K562 (cell line): ENCODE measurements around the gene FH. TPM values are rescaled to one million over a fixed set of nuclear protein-coding genes. Genes with fewer than 3 reads are reported as not detected.

Source experiments
- ATAC-seq: fragments of 200-7000 bp; cut with Tn5 transposase; 3 replicates; pipeline ENCODE4 v1.9.1; 2020; ENCODE audit warnings: moderate library complexity
- BruUV-seq: library from RNA; stranded (reverse); fragments of 400-500 nt; replicated peaks from 2 replicates; lab custom pipeline; 2021; lab: Mats Ljungman, UMichigan
- CTCF ChIA-PET: fragments of 300-600 bp; formaldehyde crosslinking; extraction: SDS; loops from one replicate; lab custom pipeline; 2021; ENCODE audit warnings: low intra/inter-chr PET ratio; lab: Yijun Ruan, JAX
- POLR2A ChIA-PET: fragments of 300-600, 350-650 bp; sonication (Branson Sonifier 250); formaldehyde crosslinking; extraction: SDS; loops from one replicate; lab custom pipeline; 2021; ENCODE audit warnings: antibody characterized with exemption, inconsistent platforms; lab: Yijun Ruan, JAX
- DNase-seq, 4 experiments: peaks; one replicate each; pipeline versions ENCODE4 v3.0.0 to v3.0.0-alpha.2; 2011 to 2018; ENCODE audit warnings: low spot score in 3 of 4, mixed read lengths in 3 of 4; ENCODE audit errors: extremely low read depth in 1 of 4
- FAIRE-seq: peaks from 2 replicates; lab custom pipeline; 2011; peaks lifted over from hg19 to GRCh38; lab: Jason Lieb, UNC
- H2AFZ ChIP-seq: 2 replicates; pipeline ENCODE4 v1.6.0; 2011; ENCODE audit warnings: low read depth, low read length, control low read depth, inconsistent platforms
- H3K27ac ChIP-seq: fragments of 200-600 bp; 3 replicates; pipeline ENCODE4 v1.8.0; 2011; ENCODE audit warnings: low read depth, mild to moderate bottlenecking, control low read depth, inconsistent platforms, low read length, moderate library complexity, mixed read lengths; ENCODE audit errors: extremely low read depth
- H3K27me3 ChIP-seq, 2 experiments: fragments of 300-600 bp in 1 of 2; 2 replicates in 1 of 2; 3 replicates in 1 of 2; pipeline versions ENCODE4 v1.6.0 to v1.8.0; 2011; ENCODE audit warnings: inconsistent platforms in 2 of 2, low read length in 2 of 2, mild to moderate bottlenecking in 1 of 2, mixed read lengths in 1 of 2, moderate library complexity in 1 of 2; ENCODE audit not compliant: control insufficient read depth in 2 of 2, insufficient read depth in 2 of 2
- H3K36me3 ChIP-seq: fragments of 300-600 bp; 3 replicates; pipeline ENCODE4 v1.8.0; 2011; ENCODE audit warnings: mild to moderate bottlenecking, low read length, inconsistent platforms; ENCODE audit not compliant: control insufficient read depth, insufficient read depth
- H3K4me1 ChIP-seq, 2 experiments: fragments of 200-600 bp in 1 of 2; replicated peaks in 1 of 2; 2 replicates in 1 of 2; 3 replicates in 1 of 2; pipeline versions ENCODE4 v1.5.1 to v1.8.0; 2011; ENCODE audit warnings: inconsistent platforms in 2 of 2, low read length in 2 of 2, mild to moderate bottlenecking in 1 of 2, mixed read lengths in 1 of 2, moderate library complexity in 1 of 2; ENCODE audit not compliant: control insufficient read depth in 2 of 2, insufficient read depth in 2 of 2
- H3K4me2 ChIP-seq: 2 replicates; pipeline ENCODE4 v1.6.1; 2011; ENCODE audit warnings: low read length, control low read depth, inconsistent platforms, mixed read lengths; ENCODE audit not compliant: insufficient read depth
- H3K4me3 ChIP-seq: fragments of 200-600 bp; sonication (generic), shearing (Covaris generic); 2 replicates; pipeline ENCODE4 v1.5.1; 2016; ENCODE audit warnings: control low read depth, inconsistent platforms
- H3K79me2 ChIP-seq: fragments of 200-600 bp; 3 replicates; pipeline ENCODE4 v1.8.0; 2011; ENCODE audit warnings: low read length, inconsistent platforms; ENCODE audit not compliant: control insufficient read depth, insufficient read depth
- H3K9ac ChIP-seq, 2 experiments: 2 replicates each; pipeline versions ENCODE4 v1.6.0 to v1.6.1; 2011; ENCODE audit warnings: low read depth in 2 of 2, low read length in 2 of 2, control low read depth in 1 of 2, inconsistent platforms in 1 of 2, mild to moderate bottlenecking in 1 of 2, mixed read lengths in 1 of 2; ENCODE audit not compliant: insufficient read depth in 1 of 2
- H3K9me1 ChIP-seq: one replicate; pipeline ENCODE4 v1.6.0; 2011; ENCODE audit warnings: inconsistent platforms, mild to moderate bottlenecking, low read length, moderate library complexity; ENCODE audit not compliant: control insufficient read depth, insufficient read depth
- H3K9me3 ChIP-seq: replicated peaks from 2 replicates; pipeline ENCODE4 v1.5.1; 2011; ENCODE audit warnings: low read depth, low read length, inconsistent platforms; ENCODE audit not compliant: control insufficient read depth, insufficient read depth
- H4K20me1 ChIP-seq: replicated peaks from 2 replicates; pipeline ENCODE4 v1.6.1; 2011; ENCODE audit warnings: low read length, inconsistent platforms, mixed read lengths; ENCODE audit not compliant: control insufficient read depth, insufficient read depth
- BCOR ChIP-seq: fragments of 450-650 bp; IDR thresholded peaks from 2 replicates; pipeline ENCODE4 v1.6.1; 2016
- CHD2 ChIP-seq: IDR thresholded peaks from 2 replicates; pipeline ENCODE4 v1.6.1; 2011; ENCODE audit warnings: low read depth, low read length
- CREM ChIP-seq: IDR thresholded peaks from 2 replicates; pipeline ENCODE4 v1.6.1; 2014; ENCODE audit warnings: antibody characterized with exemption, low read depth
- FOS ChIP-seq: IDR thresholded peaks from 3 replicates; pipeline ENCODE4 v1.6.1; 2011; ENCODE audit not compliant: insufficient read length; ENCODE audit errors: extremely low read depth
- POLR2H ChIP-seq: IDR thresholded peaks from 2 replicates; pipeline ENCODE4 v1.6.1; 2016; ENCODE audit warnings: missing genetic modification characterization, low read depth, mild to moderate bottlenecking, control low read depth, missing compliant biosample characterization, moderate library complexity
- RAD51 ChIP-seq: fragments of 450-650 bp; IDR thresholded peaks from 2 replicates; pipeline ENCODE4 v1.7.1; 2016; ENCODE audit warnings: low read depth, mild to moderate bottlenecking, borderline replicate concordance
- RB1 ChIP-seq: fragments of 450-650 bp; IDR thresholded peaks from 2 replicates; pipeline ENCODE4 v1.6.1; 2017; ENCODE audit warnings: low read depth, mild to moderate bottlenecking
- RBM14 ChIP-seq: fragments of 200-400 bp; formaldehyde crosslinking; IDR thresholded peaks from 2 replicates; pipeline ENCODE4 v1.6.1; 2018; ENCODE audit warnings: low read depth, mild to moderate bottlenecking, low read length, moderate library complexity, borderline replicate concordance; ENCODE audit not compliant: insufficient read depth
- SMAD1 ChIP-seq: fragments of 150-350 bp; IDR thresholded peaks from 2 replicates; pipeline ENCODE4 v1.6.1; 2014; ENCODE audit warnings: low read length, low read depth; ENCODE audit not compliant: partially characterized antibody
- SMAD2 ChIP-seq: fragments of 150-350 bp; IDR thresholded peaks from 2 replicates; pipeline ENCODE4 v1.6.1; 2014; ENCODE audit warnings: low read depth, mild to moderate bottlenecking, low read length
- WGBS: fragments of 100-300 bp; shearing (Covaris generic); methylation state at CpG from one replicate; pipeline ENCODE4 v1.1.6; 2016; ENCODE audit warnings: low coverage, mixed read lengths; ENCODE audit not compliant: insufficient coverage; ENCODE audit errors: missing lambda C conversion rate; 5-methylcytosine and 5-hydroxymethylcytosine counted together
- in situ Hi-C: fragments of 300-500 bp; cut with MboI; formaldehyde crosslinking; loops from 4 replicates; pipeline ENCODE4 v1.15.0; 2018; ENCODE audit warnings: inconsistent platforms, mixed read lengths
- intact Hi-C: fragments of 100-400 bp; cut with micrococcal nuclease; formaldehyde crosslinking; loops from 2 replicates; pipeline ENCODE4 v1.14.2; 2022
- polyA plus RNA-seq, 8 experiments: library from polyadenylated mRNA; depleted of rRNA in 4 of 8; stranded (reverse) in 5 of 8; unstranded in 3 of 8; fragments of >200 nt; fragmentation: Nextera tagmentation in 2 of 8; fragmentation: Illumina TruSeq in 1 of 8; extraction: Ambion mirVana in 2 of 8; extraction: Trizol in 1 of 8; gene quantifications; 2 replicates each; pipeline versions ENCODE4 v1.2.1 to v1.2.3, GENCODE V29; 2011 to 2014; ENCODE audit warnings: inconsistent platforms in 1 of 8, missing spikeins in 1 of 8
- total RNA-seq, 7 experiments: library from RNA; depleted of rRNA in 6 of 7; stranded (reverse); fragments of >200 nt in 6 of 7; fragmentation: Illumina TruSeq in 2 of 7; extraction: Trizol in 2 of 7; gene quantifications; 2 replicates each; pipeline versions ENCODE4 v1.2.1 to v1.2.3, GENCODE V29; 2011 to 2021; ENCODE audit warnings: low replicate concordance in 1 of 7
- TF ChIP-seq, protein P1 (sequence below): sonication (generic); formaldehyde crosslinking; IDR thresholded peaks from 2 replicates; pipeline ENCODE4 v1.8.1; 2023; ENCODE audit warnings: mild to moderate bottlenecking, missing genetic modification reagents
- TF ChIP-seq, protein P2 (sequence below), 2 experiments: fragments of 450-650 bp; IDR thresholded peaks; 2 replicates each; pipeline ENCODE4 v1.6.1; 2018; ENCODE audit warnings: mild to moderate bottlenecking in 2 of 2, low read depth in 1 of 2; ENCODE audit not compliant: partially characterized antibody in 2 of 2

The FH gene
- total and polyA plus RNA-seq, 9 of the 15 experiments (the other 6 are each of a cell fraction or from before 2014, with no cell fraction given), result 117 to 240 (median 211) TPM

DNA sequence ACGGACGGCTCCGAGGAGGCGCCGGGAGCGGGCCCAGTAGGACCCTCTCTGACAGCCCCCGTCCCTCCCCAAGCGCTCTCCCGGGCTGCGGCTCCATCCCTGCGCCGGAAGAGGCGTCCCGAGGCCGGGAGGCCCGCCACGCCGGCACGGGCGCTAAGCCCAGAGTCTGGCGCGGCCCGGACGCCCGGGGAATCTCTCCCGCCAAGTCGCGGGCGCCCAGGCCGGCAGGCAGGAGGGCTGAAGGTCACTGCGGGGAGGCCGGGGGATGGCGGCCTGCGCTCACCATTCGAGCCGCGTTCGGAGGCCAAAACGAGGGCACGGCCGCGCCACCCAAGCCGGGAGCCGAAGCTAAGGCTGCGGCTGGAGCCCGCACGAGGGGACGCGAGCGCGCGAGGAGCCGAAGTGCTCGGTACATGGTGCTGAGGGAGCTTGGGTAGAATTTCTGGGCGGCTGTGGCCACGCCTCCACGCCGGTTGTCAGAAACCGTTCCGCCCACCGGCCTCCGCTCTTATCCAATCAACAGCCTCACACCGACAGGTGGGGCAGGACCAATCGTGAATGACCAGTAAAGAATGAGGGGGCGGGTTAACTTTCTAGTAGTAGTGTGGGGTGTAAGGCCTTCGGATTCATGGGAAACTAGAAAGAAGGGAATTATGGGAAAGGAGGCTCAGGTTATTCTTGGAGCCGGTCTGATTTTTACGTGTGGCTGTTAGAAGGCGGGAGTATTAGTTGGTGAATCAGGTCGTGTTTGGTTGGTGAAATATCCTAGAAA lies at the start of gene FH (continued):
- TF ChIP-seq RBM14, result 0 out of 2 replicates have a peak, but pooled peaks have one; percentile 65
- TF ChIP-seq RAD51, result no peak
- TF ChIP-seq, protein P1, sequence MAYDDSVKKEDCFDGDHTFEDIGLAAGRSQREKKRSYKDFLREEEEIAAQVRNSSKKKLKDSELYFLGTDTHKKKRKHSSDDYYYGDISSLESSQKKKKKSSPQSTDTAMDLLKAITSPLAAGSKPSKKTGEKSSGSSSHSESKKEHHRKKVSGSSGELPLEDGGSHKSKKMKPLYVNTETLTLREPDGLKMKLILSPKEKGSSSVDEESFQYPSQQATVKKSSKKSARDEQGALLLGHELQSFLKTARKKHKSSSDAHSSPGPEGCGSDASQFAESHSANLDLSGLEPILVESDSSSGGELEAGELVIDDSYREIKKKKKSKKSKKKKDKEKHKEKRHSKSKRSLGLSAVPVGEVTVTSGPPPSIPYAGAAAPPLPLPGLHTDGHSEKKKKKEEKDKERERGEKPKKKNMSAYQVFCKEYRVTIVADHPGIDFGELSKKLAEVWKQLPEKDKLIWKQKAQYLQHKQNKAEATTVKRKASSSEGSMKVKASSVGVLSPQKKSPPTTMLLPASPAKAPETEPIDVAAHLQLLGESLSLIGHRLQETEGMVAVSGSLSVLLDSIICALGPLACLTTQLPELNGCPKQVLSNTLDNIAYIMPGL (CRISPR knock-in tag), result peak; percentile 48; the same call in 1 of the 2 replicates
- TF ChIP-seq SMAD1, result peak; percentile 80
- no peak for TF ChIP-seq SMAD2
- TF ChIP-seq RB1, result peak; percentile 96
- peak; percentile 89 for TF ChIP-seq FOS
- peak; percentile 92 for TF ChIP-seq POLR2H (tag)
- TF ChIP-seq CREM, result peak; percentile 79; the same call in 1 of the 2 replicates

DNA sequence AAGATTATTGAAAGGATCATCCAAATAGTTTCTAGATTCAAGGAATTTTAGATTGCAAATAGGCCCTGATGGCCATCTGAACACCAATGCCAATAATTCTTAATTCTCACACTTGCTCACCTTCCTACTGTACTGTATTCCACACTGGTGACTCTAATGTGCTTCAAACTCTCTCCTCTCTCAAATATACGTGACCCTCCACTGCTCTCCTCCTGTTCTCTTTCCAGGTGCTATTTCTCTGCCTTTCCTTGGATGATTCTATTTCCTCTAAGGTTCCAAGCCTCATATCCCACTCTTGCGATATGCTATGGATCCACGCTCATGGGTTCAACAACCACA lies 41.3 kb upstream of the FH start:
- DNase-seq (no peak), FAIRE-seq (no peak), ATAC-seq (no peak)
- H3K4me2 ChIP-seq, result no peak overlapping the region
- ChIA-PET CTCF (no interaction called here), POLR2A (interaction anchor here (0.7 to 1.4 kb wide), 2 partner anchors 23 to 68 kb away, joined by 3 read pairs; no protein-coding TSS in a partner anchor)
- H3K79me2 ChIP-seq, result no peaks in the 10 kb centered on the region
- peaks cover 12 to 13% of the 10 kb centered on the region in 2 experiments; a peak in 4 of 5 replicates for H3K27me3 ChIP-seq
- H4K20me1 ChIP-seq, result no peaks in the 10 kb centered on the region
- no TSS peak for BruUV-seq
- in situ Hi-C loops, result no loop called here
- no peaks in the 10 kb centered on the region for H3K4me1 ChIP-seq
- H2AFZ ChIP-seq, result no peak overlapping the region
- H3K9me1 ChIP-seq, result no peaks in the 10 kb centered on the region
- no peak overlapping the region for H3K27ac ChIP-seq
- 0% methylated on average over 3 of the region's 3 CpGs for WGBS
- H3K36me3 ChIP-seq, result no peaks in the 10 kb centered on the region
- H3K9ac ChIP-seq, result no peak overlapping the region
- intact Hi-C loops, result no loop called here
- TF ChIP-seq CHD2, result no peak
- TF ChIP-seq BCOR, result no peak
- TF ChIP-seq, protein P2, sequence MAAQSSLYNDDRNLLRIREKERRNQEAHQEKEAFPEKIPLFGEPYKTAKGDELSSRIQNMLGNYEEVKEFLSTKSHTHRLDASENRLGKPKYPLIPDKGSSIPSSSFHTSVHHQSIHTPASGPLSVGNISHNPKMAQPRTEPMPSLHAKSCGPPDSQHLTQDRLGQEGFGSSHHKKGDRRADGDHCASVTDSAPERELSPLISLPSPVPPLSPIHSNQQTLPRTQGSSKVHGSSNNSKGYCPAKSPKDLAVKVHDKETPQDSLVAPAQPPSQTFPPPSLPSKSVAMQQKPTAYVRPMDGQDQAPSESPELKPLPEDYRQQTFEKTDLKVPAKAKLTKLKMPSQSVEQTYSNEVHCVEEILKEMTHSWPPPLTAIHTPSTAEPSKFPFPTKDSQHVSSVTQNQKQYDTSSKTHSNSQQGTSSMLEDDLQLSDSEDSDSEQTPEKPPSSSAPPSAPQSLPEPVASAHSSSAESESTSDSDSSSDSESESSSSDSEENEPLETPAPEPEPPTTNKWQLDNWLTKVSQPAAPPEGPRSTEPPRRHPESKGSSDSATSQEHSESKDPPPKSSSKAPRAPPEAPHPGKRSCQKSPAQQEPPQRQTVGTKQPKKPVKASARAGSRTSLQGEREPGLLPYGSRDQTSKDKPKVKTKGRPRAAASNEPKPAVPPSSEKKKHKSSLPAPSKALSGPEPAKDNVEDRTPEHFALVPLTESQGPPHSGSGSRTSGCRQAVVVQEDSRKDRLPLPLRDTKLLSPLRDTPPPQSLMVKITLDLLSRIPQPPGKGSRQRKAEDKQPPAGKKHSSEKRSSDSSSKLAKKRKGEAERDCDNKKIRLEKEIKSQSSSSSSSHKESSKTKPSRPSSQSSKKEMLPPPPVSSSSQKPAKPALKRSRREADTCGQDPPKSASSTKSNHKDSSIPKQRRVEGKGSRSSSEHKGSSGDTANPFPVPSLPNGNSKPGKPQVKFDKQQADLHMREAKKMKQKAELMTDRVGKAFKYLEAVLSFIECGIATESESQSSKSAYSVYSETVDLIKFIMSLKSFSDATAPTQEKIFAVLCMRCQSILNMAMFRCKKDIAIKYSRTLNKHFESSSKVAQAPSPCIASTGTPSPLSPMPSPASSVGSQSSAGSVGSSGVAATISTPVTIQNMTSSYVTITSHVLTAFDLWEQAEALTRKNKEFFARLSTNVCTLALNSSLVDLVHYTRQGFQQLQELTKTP (IDR thresholded peaks at IDR 0.05; ENCODE audit: low read depth in 1 of 2, partially characterized antibody in 2 of 2), result no peak
- no peak overlapping the region for H3K4me3 ChIP-seq
- no peaks in the 10 kb centered on the region for H3K9me3 ChIP-seq
